Suppressor macrophage treated with lipopolysaccharide for 4 hours (primary cell): ENCODE measurements around the gene LRRC56.
"Not testable (repeated sequence)": the region's sequence is repeated elsewhere in the genome, so short reads cannot be mapped to it uniquely, and the experiment has no call there.

Source experiments
- DNase-seq: peaks from one replicate; pipeline ENCODE4 v3.0.0-alpha.2; 2020

The LRRC56 gene

DNA sequence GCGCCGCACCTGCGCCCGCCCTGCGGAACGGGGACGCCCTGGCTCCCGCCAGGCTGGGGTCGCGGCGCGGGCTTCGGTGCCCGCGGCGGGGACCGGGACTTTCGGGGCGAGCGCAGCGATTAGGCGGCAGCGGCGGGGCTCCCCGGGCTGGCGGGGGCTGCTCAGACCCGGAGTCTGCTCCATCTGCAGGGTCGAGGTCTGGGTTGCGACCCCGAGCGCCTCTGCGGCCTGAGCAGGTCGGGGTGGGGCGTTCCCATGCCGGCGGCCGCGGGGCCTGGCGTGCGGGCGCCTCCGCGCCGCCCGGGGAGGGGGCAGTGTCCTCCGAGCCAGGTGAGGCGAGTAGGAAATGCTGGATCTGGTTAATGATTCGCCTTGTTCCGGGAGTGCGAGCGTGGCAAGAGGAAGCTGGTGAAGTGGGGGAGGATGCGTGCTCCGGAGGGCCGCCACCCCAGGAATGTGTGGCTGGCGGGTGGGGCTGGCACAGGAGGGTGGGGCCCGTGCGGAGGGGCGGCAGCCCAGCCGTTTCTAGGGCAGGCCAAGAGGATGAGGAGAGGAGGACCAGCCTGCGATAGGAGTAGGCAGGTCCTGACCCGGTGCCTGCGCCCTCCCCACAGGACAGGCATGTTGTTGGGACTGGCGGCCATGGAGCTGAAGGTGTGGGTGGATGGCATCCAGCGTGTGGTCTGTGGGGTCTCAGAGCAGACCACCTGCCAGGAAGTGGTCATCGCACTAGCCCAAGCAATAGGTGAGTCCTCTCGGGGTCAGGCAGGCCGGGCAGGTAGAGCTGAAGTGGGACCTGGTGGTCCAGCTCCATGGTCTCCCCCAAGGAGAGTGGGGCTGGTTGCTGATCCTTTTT lies 24.0 kb downstream of the LRRC56 start:
- peak; percentile 21 for DNase-seq

DNA sequence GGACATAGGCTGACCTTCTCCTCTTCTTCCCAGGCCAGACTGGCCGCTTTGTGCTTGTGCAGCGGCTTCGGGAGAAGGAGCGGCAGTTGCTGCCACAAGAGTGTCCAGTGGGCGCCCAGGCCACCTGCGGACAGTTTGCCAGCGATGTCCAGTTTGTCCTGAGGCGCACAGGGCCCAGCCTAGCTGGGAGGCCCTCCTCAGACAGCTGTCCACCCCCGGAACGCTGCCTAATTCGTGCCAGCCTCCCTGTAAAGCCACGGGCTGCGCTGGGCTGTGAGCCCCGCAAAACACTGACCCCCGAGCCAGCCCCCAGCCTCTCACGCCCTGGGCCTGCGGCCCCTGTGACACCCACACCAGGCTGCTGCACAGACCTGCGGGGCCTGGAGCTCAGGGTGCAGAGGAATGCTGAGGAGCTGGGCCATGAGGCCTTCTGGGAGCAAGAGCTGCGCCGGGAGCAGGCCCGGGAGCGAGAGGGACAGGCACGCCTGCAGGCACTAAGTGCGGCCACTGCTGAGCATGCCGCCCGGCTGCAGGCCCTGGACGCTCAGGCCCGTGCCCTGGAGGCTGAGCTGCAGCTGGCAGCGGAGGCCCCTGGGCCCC lies 24.8 kb downstream of the LRRC56 start:
- no peak for DNase-seq

DNA sequence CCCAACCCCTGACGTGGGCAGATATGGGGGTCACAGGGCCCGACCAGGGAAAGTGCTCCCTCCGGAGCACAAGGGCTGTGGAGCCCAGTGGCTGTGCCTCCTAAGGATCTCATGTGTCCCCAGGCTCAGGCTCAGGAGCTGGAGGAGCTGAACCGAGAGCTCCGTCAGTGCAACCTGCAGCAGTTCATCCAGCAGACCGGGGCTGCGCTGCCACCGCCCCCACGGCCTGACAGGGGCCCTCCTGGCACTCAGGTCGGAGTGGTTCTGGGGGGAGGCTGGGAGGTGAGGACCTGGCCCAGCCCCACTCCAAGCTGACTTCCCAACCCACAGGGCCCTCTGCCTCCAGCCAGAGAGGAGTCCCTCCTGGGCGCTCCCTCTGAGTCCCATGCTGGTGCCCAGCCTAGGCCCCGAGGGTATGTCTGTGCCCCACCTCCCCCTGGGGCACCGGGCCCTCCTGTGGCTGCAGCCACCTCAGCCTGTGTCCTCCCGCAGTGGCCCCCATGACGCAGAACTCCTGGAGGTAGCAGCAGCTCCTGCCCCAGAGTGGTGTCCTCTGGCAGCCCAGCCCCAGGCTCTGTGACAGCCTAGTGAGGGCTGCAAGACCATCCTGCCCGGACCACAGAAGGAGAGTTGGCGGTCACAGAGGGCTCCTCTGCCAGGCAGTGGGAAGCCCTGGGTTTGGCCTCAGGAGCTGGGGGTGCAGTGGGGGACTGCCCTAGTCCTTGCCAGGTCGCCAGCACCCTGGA lies 25.9 kb downstream of the LRRC56 start:
- DNase-seq: no peak

DNA sequence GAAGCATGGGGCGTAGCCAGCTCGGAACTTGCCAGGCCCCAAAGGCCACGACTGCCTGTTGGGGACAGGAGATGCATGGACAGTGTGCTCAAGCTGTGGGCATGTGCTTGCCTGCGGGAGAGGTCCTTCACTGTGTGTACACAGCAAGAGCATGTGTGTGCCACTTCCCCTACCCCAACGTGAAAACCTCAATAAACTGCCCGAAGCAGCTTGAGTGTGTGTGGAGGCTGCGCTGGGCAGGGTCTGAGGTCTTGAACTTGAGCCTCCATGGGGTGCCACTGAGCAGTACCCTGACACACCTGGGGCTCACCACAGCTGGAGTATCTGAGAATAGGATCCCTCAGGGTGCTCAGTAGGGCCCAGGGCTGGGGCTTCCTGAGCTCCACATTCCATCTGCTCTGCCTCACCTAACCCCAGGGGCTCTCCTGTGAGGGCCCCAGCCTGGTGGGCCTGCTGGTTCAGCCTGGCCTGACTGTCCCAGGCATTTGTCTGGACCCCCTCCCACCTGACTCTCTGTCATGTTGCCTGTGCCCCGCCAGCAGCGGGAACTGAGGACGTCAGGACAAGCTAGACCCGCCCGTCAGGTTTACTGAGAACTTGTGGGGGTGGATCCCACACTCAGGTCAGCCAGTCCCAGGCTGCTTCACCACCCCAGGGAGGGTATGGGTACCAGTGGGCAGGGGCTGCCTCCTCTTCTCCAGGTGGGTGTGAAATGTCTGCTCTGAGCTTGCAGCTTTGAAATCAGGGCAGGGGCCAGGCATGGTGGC lies 26.7 kb downstream of the LRRC56 start:
- DNase-seq: no peak

DNA sequence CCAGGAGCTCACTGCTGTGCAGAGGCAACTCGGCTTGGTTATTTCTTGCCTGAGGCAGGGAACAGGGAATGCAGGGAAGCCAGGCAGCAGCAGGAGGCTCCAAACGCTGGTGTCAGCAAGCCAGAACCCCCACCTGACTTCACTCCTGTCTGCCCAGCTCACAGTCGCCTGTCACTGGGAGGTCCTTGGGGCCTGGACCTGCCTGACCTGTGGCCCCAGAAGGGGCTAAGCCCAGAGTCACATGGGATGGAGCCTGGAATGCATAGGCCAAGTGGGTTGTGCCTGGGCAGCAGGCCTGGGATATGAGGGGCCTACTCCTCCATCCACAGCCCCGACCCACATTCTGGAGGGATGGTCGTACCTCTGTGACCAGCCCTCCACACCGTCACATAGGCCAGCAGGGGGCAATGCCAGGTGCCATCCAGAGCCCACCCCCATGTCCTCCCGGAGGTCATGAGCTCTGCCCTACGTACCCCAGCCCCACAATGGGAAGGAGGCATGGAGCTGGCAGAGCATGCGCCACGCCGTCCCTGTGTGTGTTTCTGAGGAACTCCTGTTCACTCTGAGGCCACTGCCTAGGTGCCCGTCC lies 28.7 kb downstream of the LRRC56 start:
- DNase-seq: no peak

DNA sequence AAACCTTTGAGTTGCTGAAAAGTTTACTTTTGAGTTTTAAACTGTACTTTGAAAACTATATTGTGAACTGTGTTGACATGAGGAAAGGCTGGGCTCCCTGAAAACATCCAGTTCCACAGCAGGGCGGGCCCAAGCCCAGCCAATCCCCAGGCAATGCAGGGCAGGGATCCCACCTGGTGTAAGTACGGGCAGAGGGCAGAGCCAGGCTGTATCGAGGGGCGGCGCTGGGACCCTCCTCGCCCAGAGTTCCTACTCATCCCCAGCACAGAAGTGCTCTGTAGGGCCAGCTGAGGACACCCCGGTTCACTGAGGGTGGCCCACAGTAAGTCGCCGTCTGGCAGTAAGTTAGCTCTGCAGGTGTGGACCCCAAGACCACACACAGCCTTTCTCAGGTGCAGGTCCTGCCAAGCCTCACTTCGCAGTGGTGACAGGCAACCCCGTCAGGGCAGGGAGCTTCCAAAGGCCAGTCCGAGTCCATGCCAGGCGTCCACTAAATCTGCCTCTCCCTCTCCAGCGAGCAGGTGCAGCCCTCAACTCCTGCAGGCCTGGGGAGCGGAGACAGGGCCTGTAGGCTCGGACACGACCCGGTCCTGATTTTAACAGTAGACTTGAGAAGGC lies 29.8 kb downstream of the LRRC56 start:
- no peak for DNase-seq

DNA sequence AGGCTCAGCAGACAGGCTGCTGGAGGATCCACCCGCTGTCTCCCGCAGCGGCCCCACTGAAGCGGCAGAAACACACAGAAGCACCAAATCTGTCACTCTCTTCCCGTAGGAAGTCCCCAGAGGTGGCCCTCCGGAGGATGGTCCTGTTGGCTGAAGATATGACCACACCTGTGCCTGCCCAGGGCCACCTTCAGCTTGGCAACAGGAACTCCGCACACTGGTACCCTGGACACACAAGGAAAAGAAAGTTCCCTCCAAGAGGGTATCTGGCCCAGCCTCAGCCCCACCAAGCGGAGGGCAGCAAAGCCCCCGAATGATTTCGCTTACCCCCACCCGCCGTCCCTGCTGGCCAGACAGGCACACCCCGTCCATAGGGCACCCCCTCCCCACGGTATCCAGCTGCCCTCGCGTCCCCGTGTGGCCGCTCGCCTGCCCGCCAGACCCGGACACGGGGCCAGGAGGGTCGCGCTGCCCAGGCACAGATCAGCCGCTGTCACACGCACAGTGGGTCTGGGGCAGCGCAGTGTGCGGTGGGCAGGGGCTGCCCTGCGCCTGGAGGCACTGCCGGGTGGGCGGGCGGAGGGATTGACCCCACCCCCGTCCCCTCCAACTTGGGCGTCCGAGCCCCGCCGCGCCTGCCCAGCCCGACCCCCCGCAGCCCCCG lies 30.4 kb downstream of the LRRC56 start:
- DNase-seq: no peak

DNA sequence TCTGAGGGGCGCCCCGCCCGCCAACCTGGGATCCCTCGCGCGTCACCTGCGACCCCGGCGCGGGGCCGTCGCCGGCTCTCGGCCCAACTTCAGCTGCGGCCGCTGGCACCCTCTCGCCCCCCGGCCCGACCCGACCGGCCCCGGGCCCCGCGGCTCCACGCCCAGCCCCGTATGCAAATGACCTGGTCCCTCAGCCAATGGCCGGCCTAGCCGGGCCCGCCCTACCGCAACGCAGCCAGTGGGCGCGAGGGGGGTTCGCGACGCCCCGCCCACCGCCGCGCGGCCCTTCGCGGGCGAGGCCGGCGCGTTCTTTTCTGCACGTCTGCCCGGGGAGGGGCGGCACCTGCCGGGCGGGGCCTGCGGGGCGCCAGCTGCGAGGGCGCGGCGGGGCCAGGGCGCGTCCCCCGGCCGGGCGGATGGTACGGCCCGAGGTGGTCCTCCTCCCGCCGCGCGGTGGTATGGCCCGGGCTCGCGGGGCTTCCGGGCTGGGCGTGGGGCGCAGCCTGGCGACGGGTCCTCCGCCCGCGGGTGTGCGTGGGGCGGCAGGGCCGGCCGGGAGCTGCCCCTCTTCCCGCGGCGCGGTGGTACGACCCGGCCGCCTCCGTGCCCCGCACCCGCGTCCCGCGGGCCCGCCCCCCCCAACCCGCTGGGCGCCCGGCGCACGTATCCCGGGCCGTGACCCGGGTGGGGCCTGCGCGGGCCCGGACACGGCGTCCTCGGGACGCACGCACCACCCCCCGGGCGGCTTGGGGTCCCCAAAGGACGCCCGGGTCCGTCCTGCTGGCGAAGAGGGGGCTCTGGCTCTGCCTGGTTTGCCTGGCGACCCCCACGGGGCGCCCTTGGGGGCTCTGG lies 31.2 kb downstream of the LRRC56 start:
- peak; percentile 99 for DNase-seq

DNA sequence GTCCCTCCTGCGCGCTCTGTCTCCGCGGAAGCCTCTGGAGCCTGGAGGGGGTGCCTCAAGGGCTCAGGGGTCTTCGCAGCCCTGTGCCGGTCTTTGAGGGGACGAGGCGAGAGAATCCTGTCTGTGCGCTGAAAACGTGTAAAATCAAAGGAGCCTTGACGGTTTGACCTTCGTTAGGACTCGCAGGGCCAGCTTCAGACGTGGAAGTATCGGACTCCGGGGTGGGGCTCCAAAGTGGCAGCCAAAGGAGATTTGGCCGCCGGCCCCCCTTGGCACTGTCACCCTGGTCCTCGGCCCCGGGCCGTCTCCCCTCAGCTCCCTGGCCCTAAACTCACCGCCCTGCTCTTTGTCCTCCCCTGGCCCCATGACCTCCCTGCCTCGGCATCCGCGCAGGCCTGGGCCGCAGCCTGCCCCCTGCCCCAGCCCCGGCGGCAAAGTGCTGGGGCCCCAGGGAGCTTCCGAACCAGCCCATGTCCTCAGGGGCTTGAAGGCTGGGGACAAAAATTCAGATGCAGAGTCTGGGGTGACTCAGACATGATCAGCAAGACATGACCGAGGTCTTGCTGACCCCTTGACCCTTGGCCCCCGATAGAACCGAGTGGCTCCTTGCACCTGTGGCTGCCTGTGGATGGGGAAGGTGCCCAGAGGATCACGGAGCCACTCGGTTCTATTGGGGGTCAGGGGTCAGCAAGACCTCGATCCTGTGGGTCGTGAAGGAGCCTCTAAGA lies 32.0 kb downstream of the LRRC56 start:
- DNase-seq: no peak

DNA sequence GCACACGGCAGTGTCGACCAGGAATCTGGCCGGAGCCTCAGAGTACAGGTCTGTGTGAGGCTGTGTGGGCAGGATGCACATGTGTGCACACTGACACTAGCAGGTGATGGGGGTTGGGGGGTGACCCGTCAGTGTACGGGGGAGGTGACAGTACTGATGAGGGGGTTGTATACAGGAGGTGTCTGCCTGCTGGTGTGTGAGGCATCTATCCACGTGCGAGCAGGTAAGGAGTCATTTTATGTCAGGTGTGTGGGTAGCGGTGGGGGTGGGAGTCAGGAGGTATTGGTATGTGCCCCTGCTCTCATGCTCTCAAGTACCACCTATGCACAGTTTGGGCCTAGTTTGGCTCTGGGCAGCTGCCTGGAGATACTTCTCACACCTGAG lies 34.5 kb downstream of the LRRC56 start:
- no peak for DNase-seq

DNA sequence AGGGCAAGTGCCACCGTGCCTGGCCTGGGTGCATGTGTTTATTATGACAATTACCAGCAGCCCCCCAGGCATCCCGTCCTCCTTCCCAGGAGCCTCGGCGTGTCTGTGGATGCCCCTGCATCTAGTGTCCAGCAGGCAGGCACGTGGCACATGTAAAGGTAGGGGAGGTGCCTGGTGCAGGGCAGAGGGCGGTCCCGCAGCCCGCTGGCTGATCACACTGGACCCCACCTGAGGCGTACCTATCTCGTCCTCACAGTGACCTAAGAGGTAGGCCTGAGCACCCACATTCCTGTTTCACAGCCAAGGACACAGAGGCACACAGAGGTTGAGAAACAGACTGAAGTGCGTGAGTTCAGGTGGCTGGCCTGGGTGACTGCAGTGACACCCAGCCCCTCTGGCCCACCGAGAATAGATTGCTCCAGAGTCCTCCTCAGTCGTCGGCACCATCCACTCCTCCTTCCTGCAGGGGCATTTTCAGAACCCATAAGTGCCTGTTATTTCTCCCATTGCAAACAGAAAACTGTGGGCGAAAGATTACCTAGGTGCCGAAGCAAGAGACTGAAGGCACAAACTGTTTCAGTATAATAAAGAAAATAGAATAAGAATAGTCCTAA lies 35.9 kb downstream of the LRRC56 start:
- DNase-seq: no peak

DNA sequence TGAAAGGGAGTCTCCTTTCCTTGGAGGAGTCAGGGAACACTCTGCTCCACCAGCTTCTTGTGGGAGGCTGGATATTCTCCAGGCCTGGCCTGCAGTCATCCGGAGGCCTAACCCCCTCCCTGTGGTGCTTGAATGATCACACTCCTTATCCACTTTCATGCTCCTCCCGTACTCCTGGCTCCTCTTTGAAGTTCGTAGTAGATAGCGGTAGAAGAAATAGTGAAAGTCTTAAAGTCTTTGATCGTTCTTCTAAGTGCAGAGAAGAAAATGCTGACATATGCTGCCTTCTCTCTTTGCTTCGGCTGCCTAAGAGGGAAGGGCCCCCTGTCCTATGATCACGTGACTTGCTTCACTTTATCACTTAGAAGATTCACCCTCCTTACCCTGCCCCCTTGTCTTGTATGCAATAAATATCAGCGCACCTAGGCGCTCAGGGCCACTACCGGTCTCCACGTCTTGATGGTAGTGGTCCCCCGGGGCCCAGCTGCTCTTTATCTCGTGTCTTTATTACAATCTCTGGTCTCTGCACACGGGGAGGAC lies 36.8 kb downstream of the LRRC56 start:
- not testable (repeated sequence) for DNase-seq

DNA sequence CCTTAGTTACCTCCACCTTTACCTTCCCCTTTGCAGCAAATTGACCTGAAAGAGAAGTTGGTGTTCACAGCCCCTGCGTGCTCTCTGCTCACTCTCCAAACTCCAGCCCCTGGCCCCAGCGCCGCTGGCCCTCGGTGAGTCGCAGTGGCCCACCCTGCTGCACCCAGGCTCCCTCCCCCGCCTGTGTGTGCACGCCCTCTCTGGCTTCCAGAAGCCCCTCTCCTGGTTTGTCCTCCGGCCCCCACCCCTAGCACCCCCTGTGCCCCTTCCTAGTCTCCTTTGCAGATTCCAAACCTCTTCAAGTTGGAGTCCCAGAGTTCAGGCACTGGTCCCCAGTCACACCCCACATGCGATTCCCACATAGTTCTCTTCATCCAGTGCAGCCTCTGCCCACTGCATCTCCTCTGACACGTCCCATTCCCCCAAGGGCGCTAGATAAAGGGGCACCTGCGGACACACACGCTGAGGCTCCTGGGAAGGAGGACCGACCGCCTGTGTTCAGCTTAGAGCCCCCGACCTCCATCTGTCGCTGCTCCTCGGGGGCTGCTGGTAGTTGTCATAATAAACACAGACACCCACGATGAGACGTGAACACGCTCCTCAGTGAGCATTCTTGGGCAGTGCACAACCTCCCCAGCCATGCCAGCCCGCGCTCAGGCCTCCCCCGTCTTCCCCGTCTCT lies 37.4 kb downstream of the LRRC56 start:
- no peak for DNase-seq

DNA sequence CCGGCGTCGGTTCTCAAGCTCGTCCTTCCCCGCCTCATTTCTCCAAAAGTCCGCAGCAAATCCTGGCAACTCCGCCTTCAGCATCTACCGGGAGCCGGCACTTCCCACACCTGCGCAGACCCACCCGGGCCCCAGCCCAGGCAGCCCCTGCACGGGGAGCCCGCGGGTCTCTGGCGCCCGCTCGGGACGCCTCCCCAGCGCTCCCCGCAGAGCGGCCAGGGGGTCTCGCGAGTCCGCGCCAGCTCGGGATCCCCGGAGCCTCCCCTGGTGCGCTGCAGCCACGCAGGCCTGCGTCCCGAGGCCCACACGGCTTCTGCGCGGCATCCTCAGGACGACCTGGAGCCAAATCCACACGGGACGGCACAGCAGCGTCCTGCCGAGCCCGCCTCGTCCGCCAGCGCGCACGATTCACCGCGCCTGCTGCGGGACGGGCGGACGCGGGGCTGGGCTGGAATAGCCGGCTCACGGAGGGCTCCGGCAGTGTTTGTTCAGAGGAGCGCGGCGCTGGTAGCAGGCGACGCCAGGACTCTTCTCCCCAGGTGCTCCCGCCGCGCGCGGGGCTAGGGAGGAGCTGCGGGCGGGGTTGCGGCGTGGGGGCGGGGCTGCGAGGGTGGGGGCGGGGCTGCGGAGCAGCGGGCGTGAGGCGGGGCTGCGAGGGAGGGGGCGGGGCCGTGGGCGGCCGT lies 38.1 kb downstream of the LRRC56 start:
- no peak for DNase-seq

DNA sequence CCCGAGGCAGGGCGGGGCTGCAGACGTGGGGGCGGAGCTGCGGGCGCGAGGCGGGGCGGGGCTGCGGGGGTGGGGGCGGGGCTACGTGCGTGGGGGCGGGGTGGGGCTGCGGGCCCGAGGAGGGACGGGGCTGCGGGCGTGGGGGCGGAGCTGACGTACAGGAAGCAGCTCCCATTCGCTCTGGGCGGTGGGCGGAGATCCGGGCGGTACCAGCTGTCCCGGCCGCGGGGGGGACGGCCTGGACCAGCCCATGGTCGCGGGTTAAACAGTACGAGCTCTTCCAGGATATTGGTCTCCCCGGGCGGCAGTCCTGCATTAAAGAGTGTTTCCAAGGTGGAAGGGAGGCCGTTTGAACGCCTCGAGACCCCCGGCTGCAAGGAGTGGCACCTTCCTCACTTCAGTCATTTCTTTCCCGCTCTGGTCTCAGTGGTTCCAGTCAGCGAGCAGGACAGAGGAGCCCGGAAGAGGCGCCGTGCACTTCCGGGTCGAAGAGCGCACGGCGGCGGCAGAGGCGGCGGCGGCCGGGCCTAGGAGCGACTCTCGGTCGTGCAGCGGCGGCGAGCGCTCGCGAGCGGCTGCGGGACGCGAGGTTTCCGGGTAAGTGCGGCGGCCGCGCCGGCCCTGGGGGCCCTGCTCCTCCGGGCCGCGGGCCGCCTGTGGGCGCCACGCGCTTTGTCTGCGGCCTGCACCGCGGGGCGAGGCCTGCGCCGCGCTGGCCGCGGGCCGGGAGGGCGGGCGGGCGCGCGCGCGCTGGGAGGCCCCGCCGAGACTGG lies 38.9 kb downstream of the LRRC56 start, which contains the start of gene PHRF1:
PHRF1 (plus strand) TSS at position 475 of the 773 bp plus-strand sequence. CDS start 5,043 bp downstream, outside the sequence.
- peak; percentile 97 for DNase-seq

DNA sequence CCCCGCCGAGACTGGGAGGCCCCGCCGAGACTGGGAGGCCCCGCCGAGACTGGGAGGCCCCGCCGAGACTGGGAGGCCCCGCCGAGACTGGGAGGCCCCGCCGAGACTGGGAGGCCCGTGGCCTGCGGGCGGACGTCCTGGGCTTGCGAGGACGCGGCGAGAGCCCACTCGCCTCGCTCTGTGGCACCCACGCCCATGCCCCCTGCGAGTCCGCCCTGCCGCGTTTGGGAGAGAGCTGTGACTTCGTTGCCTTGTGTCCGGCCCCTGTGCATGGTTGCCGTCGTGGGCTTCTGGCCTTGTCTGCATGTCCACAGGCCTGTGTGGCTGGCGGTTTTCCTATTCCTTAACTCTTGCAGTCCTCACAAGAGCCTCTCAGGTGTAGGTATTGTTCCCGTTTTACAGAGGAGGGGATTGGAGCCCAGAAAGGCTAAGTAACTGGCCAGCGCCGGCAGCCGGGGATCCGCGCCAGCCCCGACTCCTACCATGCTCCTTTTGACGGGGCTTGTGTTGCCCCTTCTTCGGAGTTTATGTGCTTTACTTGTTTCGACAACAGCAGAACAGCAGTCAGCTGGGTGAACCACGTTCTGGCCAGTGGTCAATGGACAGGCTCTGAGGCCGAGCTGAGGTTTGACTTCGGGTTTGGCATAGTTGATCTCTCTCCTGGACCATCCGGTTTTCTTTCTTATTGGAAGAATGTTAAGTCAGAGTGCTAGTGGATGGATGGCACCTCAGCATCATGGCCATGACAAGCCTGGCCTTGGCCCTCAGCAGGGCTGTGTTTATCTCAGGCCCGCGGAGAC lies 39.7 kb downstream of the LRRC56 start:
- no peak for DNase-seq
